HFFc6 (cell line): Measurements from ENCODE around the gene C5orf22. TPM values are rescaled to one million over a fixed set of nuclear protein-coding genes. Genes with fewer than 3 reads are reported as not detected.

Experiments used
- DNase-seq: peaks from one replicate; pipeline ENCODE4 v3.0.0-alpha.2; 2018
- H3K27ac Mint-ChIP-seq: 2 replicates; pipeline ENCODE4 v1.8.0; 2020; ENCODE audit warnings: mild to moderate bottlenecking, mixed read lengths
- H3K27me3 Mint-ChIP-seq: 2 replicates; pipeline ENCODE4 v1.8.0; 2021; ENCODE audit warnings: mild to moderate bottlenecking, moderate library complexity, mixed read lengths; ENCODE audit not compliant: insufficient read depth
- H3K36me3 Mint-ChIP-seq: 2 replicates; pipeline ENCODE4 v1.8.0; 2021; ENCODE audit warnings: low read depth, mixed read lengths
- H3K4me1 Mint-ChIP-seq: 2 replicates; pipeline ENCODE4 v1.8.0; 2020; ENCODE audit warnings: low read depth, mixed read lengths
- H3K4me3 Mint-ChIP-seq: 2 replicates; pipeline ENCODE4 v1.8.0; 2020; ENCODE audit warnings: mild to moderate bottlenecking, moderate library complexity, mixed read lengths
- H3K9me3 Mint-ChIP-seq: 2 replicates; pipeline ENCODE4 v1.8.0; 2020; ENCODE audit warnings: mild to moderate bottlenecking, mixed read lengths
- CTCF ChIP-seq: fragments of 200-600 bp; sonication (generic); IDR thresholded peaks from 2 replicates; pipeline ENCODE4 v1.5.0; 2021; ENCODE audit warnings: antibody characterized with exemption, mild to moderate bottlenecking
- total RNA-seq, 6 experiments: library from RNA; stranded (reverse); fragmentation: NEBNext Ultra II Directional; extraction: Animal tissue kit (Norgen Biotek cat#: 25700); gene quantifications; 2 replicates in 1 of 6; 3 replicates in 5 of 6; pipeline ENCODE4 v1.2.3, GENCODE V29; 2021

Gene C5orf22
- total RNA-seq, 6 experiments from 2014 or later = 18.7 to 23.7 (median 20.6) TPM

- no peak for TF ChIP-seq CTCF
- no peak overlapping the region for H3K4me3 Mint-ChIP-seq
- H3K9me3 Mint-ChIP-seq = peaks cover 12% of the 10 kb centered on the region
- peaks cover 17% of the 10 kb centered on the region for H3K27me3 Mint-ChIP-seq
- no peaks in the 10 kb centered on the region for H3K4me1 Mint-ChIP-seq
- DNase-seq = no peak
- no peak overlapping the region for H3K27ac Mint-ChIP-seq
- H3K36me3 Mint-ChIP-seq = peaks cover 7% of the 10 kb centered on the region
Measured at GRCh38 chr5:31568302-31568835, 36.3 kb downstream of the C5orf22 start.

- H3K4me3 Mint-ChIP-seq = no peak overlapping the region
- H3K27ac Mint-ChIP-seq = no peak overlapping the region
- peaks cover 12% of the 10 kb centered on the region for H3K9me3 Mint-ChIP-seq
- TF ChIP-seq CTCF = no peak
- H3K4me1 Mint-ChIP-seq = no peaks in the 10 kb centered on the region
- peaks cover 7% of the 10 kb centered on the region for H3K36me3 Mint-ChIP-seq
- peaks cover 15% of the 10 kb centered on the region for H3K27me3 Mint-ChIP-seq
- DNase-seq = no peak
Measured at GRCh38 chr5:31569068-31569467, 37.0 kb downstream of the C5orf22 start.

- H3K9me3 Mint-ChIP-seq = no peaks in the 10 kb centered on the region
- no peak overlapping the region for H3K4me3 Mint-ChIP-seq
- no peak for TF ChIP-seq CTCF
- H3K27me3 Mint-ChIP-seq = peaks cover 13% of the 10 kb centered on the region
- H3K4me1 Mint-ChIP-seq = no peaks in the 10 kb centered on the region
- H3K36me3 Mint-ChIP-seq = no peaks in the 10 kb centered on the region
- H3K27ac Mint-ChIP-seq = no peak overlapping the region
- DNase-seq = no peak
Measured at GRCh38 chr5:31573494-31574142, 41.5 kb downstream of the C5orf22 start.

GRCh38 chr5:31574772-31575171 lies 42.7 kb downstream of the C5orf22 start:
- TF ChIP-seq CTCF = no peak
- Mint-ChIP-seq H3K9me3 (no peaks in the 10 kb centered on the region), H3K27me3 (peaks cover 13% of the 10 kb centered on the region), H3K4me1 (no peaks in the 10 kb centered on the region), H3K4me3 (no peak overlapping the region), H3K27ac (no peak overlapping the region), H3K36me3 (no peaks in the 10 kb centered on the region)
- no peak for DNase-seq

- Mint-ChIP-seq H3K27ac (no peak overlapping the region), H3K4me3 (no peak overlapping the region), H3K4me1 (no peaks in the 10 kb centered on the region), H3K27me3 (peaks cover 13% of the 10 kb centered on the region), H3K36me3 (no peaks in the 10 kb centered on the region), H3K9me3 (no peaks in the 10 kb centered on the region)
- DNase-seq = no peak
- TF ChIP-seq CTCF = no peak
Measured at GRCh38 chr5:31577438-31577837, 45.3 kb downstream of the C5orf22 start.
